GM23248 (cell line): Measurements from ENCODE around the gene IRAG1.

Experiments used
- EZH2 ChIP-seq: fragments of 200-600 bp; sonication (generic); IDR thresholded peaks from 2 replicates; pipeline ENCODE4 v1.6.1; 2018; ENCODE audit warnings: antibody characterized with exemption, mild to moderate bottlenecking; ENCODE audit not compliant: insufficient read depth, poor library complexity, severe bottlenecking
- EZH2phosphoT487 ChIP-seq: fragments of 200-600 bp; sonication (generic); IDR thresholded peaks from 2 replicates; pipeline ENCODE4 v1.6.1; 2018; ENCODE audit warnings: antibody characterized with exemption, moderate library complexity, mild to moderate bottlenecking, low read depth; ENCODE audit not compliant: insufficient read depth

DNA sequence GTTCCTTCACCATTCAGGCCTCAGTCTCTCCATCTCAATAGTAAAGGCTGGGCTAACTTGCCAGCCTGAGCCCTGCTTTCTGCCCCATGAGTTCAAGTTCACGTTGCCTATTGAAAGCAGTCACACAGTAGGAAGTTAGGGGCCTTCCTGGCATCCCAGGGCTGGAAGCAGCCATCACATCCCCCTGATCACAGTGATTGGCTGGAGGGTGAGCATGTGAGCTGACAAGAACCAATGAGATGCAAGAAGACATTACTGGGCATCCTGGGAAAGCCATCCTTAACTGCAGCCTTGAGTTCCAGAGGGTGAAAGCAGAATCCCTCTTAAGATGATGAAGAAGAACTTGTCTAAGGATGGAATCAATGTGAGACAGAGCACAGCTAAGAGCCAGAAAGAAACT is 29.1 kb downstream of the IRAG1 start:
- TF ChIP-seq EZH2: no peak
- no peak for TF ChIP-seq EZH2phosphoT487
